Stimulated activated CD8-positive, alpha-beta memory T cell treated with anti-CD3 and anti-CD28 coated beads, Interleukin-2, amount 100 ng/mL, for 1 hour (primary cell): ENCODE measurements around the gene ATP6V1G1.
"Not testable (repeated sequence)": the region's sequence is repeated elsewhere in the genome, so short reads cannot be mapped to it uniquely, and the experiment has no call there.

Experiments
- DNase-seq, 2 donors: peaks; one replicate each; pipeline ENCODE4 v3.0.0-alpha.2; 2020; ENCODE audit warnings: low read depth in 2 of 2

The ATP6V1G1 gene

GRCh38 chr9:114587345-114588202, at the start of gene ATP6V1G1:
ATP6V1G1 (plus strand) TSS chr9:114587769; CDS start chr9:114587839, 70 bp downstream.
- peak; percentile 97 to 99 for DNase-seq

- DNase-seq, result no peak
Observed at GRCh38 chr9:114538241-114538640, 49.3 kb upstream of the ATP6V1G1 start.

GRCh38 chr9:114539701-114540380, 47.7 kb upstream of the ATP6V1G1 start:
- no peak for DNase-seq

- no peak for DNase-seq
Observed at GRCh38 chr9:114545055-114545454, 42.5 kb upstream of the ATP6V1G1 start.

GRCh38 chr9:114546851-114547250, 40.7 kb upstream of the ATP6V1G1 start:
- DNase-seq, result no peak

GRCh38 chr9:114549697-114550330, 37.8 kb upstream of the ATP6V1G1 start:
- DNase-seq, result no peak

GRCh38 chr9:114551750-114552685, 35.6 kb upstream of the ATP6V1G1 start:
- DNase-seq, result no peak

GRCh38 chr9:114552706-114553105, 34.9 kb upstream of the ATP6V1G1 start:
- DNase-seq, result no peak

- DNase-seq, result no peak
Observed at GRCh38 chr9:114553202-114553601, 34.4 kb upstream of the ATP6V1G1 start.

GRCh38 chr9:114555696-114556095, 31.9 kb upstream of the ATP6V1G1 start:
- no peak for DNase-seq

- no peak for DNase-seq
Observed at GRCh38 chr9:114558027-114558675, 29.4 kb upstream of the ATP6V1G1 start.

- no peak for DNase-seq
Observed at GRCh38 chr9:114559830-114560513, 27.6 kb upstream of the ATP6V1G1 start.

- no peak for DNase-seq
Observed at GRCh38 chr9:114560956-114561355, 26.6 kb upstream of the ATP6V1G1 start.

GRCh38 chr9:114561771-114562170, 25.8 kb upstream of the ATP6V1G1 start:
- DNase-seq, result no peak

- DNase-seq, result no peak
Observed at GRCh38 chr9:114565204-114565603, 22.4 kb upstream of the ATP6V1G1 start.

GRCh38 chr9:114570742-114571141, 16.8 kb upstream of the ATP6V1G1 start:
- no peak for DNase-seq

GRCh38 chr9:114571391-114571790, 16.2 kb upstream of the ATP6V1G1 start:
- no peak for DNase-seq

GRCh38 chr9:114572199-114572598, 15.4 kb upstream of the ATP6V1G1 start:
- DNase-seq, result no peak

- DNase-seq, result no peak
Observed at GRCh38 chr9:114574438-114574837, 13.1 kb upstream of the ATP6V1G1 start.

GRCh38 chr9:114576779-114577178, 10.8 kb upstream of the ATP6V1G1 start:
- not testable (repeated sequence) for DNase-seq
